ENCODE measurements around the gene KDM4B.
"Not testable (repeated sequence)": the region's sequence is repeated elsewhere in the genome, so short reads cannot be mapped to it uniquely, and the experiment has no call there.

Gene KDM4B

DNA sequence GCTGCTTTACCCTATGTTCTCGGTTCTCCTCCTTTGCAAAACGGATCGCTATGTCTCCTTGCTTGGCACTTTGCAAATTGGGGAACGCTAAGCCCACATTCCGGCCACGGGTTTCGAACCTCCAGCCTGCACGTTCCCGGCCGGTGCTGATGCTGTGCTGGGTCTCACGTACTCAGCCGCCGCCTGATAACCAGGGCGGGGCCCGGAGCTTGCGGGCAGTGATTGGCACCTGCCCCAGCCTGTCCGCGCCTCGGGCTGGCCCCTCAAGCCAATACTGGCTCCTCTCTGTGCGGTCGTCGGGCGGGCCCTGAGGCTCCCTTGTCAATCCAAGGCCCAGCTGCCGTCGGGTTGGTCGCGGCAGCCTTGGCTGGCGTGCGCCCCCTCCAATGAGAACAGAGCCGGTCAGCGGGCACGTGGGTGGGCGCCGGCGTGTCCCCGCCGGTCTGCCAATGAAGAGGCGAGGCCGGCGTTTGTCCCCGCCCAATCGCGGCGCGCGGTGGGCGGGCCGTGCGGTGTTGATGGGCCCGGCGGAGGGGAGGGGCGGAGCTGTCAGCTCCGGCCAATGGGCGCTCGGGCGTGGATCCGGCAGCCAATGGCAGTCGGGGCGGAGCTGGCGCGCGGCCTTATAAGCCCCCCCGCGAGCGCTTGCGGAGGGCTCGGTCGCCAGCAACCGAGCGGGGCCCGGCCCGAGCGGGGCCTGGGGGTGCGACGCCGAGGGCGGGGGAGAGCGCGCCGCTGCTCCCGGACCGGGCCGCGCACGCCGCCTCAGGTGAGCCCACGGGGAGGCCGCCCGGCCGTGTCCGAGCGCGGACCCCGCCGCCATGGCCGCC lies at the start of gene KDM4B:
TSS of gene KDM4B (plus strand) at position 652 of the 830 bp plus-strand sequence. CDS start 63,778 bp downstream, outside the sequence.
- peak; percentile 97 for DNase-seq

DNA sequence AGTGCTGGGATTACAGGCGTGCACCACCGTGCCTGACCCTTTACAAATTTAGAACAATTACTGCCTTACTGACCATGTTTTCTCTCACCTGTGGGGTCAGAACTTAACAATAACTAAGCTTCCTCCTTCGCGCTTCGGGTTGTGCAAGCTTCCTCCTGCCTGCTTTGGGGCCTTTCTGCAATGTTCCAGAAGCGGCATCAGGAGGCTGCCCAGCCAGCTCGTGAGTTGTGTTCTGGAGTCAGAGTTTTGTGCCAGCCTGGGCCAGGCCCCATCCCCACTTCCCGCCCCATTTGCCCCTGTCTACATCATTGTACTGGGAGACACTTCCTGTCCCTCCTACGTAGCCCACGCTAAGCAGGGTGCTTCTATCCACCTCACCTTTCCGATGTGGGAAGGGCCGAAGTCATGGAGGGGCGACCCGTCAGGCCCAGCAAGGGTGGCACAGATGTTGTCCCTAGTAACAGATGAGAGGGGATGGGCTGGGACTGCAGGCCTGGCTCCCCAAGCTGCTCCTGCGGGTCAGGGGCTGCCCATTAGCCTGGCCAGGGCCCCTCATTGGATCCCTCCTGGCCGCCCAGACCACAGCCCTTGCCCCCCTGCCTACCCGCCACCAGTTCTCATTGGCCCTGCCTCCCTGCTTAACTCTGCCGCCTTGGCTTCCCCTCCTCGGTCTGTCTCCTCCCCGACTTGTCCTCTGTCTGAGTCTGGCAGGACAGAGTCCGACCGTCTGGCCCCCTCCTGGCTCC lies 46.2 kb upstream of the KDM4B start:
- no peak for DNase-seq

DNA sequence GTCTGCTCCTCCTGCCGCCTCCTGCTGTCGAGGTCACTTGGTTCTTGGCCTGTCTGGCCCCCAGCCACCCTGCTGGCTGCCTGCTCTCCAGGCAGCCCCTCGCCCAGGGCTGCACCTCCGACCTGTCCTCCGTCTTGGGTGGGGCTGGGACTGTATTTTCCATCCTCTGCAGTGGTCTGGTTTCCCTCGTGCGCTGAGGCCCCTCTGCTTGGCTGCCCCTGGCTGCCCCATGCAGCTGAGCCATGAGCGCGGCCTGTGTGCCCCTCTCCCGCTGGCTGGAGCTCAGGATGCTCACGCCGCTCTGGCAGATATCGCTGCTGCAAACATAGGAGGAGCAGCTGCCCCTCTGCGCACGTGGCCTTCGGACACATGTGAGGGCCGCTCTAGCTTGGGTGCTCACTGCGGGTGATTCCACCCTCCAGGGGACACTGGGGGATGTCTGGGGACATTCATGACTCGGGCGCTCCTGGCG lies 45.6 kb upstream of the KDM4B start:
- no peak for DNase-seq

DNA sequence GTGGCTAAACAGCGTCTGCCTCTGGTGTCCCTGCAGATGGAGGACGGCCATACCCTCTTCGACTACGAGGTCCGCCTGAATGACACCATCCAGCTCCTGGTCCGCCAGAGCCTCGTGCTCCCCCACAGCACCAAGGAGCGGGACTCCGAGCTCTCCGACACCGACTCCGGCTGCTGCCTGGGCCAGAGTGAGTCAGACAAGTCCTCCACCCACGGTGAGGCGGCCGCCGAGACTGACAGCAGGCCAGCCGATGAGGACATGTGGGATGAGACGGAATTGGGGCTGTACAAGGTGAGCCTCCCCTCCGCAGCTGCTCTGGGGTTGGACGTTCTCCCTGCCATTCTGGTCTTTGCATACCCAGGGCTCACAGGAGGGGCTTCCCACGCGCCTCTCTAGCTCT lies 39.7 kb upstream of the KDM4B start:
- DNase-seq, result no peak

DNA sequence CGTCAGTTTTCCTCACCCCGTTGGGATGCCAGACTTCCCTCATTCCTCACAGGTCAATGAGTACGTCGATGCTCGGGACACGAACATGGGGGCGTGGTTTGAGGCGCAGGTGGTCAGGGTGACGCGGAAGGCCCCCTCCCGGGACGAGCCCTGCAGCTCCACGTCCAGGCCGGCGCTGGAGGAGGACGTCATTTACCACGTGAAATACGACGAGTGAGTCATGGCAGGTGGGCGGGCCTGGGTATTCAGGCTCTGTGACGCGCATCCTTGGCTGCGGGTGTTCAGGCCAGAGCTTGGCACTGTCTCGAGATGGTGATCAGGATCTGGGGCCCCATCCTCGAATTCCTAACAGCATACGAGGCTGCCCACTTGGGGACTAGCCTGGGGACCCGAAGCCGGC lies 38.2 kb upstream of the KDM4B start:
- DNase-seq, result no peak

DNA sequence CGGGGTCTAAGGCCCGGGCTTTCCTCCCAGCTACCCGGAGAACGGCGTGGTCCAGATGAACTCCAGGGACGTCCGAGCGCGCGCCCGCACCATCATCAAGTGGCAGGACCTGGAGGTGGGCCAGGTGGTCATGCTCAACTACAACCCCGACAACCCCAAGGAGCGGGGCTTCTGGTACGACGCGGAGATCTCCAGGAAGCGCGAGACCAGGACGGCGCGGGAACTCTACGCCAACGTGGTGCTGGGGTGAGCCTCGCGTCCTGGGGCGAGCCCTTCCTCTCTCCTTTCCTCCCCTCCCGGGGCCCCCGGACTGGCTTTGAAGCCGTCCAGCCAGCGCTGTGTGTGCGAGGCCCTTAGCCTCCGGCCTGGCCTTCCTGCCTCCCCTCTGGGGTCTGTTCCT lies 36.2 kb upstream of the KDM4B start:
- DNase-seq, result no peak

DNA sequence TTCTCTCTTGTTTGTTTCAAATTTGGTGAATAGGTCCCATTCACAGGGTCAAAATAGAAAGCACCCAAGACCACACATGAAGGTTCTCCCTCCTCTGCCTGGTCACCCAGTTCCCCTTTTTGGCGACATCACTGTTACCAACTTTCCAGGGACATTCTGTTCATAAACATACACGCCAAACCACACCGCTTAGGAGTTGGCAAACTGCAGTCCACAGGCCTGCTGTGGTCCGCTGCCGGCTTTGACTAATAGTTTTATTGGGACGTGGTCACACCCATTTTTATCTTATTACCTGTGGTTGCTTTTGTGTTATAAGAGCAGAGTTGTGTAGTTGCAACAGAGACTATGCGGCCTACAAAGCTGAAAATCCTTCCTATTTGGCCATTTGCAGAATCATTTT lies 35.4 kb upstream of the KDM4B start:
- no peak for DNase-seq

DNA sequence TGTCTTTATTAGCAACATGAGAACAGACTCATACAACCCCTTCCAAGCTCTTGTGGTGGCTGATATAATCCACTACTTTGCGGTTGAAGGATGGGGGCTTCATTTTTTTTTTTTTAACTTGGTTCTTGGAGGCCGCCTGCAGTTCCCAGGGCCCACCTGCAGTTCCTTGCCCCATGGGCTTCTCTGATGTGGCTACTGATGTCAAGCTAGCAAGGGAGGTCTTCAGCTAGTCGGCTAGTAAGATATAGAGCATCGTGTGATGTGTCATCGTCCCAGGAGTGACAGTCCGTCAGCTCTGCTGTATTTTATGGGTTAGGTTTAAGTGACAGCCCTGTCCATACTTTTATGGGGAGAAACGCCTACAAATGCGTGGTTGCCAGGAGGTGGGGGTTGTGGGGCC lies 33.5 kb upstream of the KDM4B start:
- DNase-seq, result no peak

DNA sequence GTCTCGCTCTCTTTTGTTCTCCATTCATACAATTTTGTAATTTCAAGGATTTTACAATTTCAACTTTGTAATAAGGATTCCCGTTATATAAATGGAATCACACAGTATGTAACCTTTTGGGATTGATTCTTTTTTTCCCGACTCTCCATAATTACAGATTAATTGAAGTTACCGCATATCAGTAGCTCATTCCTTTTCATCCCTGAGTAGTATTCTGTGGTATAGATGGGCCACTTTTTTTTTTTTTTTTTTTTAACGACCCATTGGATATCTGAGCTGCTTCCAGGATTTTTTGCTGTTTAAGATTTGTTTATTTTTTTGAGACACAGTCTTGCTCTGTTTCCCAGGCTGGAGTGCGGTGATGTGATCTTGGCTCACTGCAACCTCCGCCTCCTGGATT lies 31.9 kb upstream of the KDM4B start:
- DNase-seq, result no peak

DNA sequence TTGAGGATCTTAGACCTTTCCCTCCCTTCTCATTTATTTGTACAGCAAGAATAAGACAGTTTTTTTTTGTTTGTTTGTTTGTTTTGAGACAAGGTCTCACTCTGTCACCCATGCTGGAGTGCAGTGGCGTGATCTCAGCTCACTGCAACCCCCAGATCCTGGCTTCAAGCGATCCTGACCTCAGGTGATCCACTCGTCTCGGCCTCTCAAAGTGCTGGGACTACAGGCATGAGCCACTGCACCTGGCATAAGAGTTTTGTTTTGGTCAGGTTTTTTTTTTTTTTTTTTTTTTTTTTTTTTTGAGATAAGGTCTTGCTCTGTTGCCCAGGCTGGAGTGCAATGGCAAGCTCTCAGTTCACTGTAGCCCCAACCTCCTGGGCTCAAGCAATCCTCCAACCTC lies 30.5 kb upstream of the KDM4B start:
- not testable (repeated sequence) for DNase-seq

DNA sequence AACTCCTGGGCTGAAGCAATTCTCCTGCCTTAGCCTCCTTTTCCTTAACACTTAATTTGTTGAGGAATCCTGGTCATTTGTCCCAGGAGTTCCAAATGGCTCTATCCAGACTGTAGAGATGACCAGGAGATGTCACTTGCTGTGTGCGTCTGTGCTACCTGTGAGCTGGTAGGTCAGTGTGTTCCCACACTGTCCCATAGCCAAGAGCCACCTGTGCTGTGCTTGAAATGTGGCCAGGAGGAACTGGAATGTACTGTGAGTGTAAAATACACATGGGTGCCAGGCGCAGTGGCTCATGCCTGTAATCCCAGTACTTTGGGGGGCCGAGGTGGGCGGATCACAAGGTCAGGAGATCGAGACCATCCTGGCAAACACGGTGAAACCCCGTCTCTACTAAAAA lies 29.4 kb upstream of the KDM4B start:
- no peak for DNase-seq

DNA sequence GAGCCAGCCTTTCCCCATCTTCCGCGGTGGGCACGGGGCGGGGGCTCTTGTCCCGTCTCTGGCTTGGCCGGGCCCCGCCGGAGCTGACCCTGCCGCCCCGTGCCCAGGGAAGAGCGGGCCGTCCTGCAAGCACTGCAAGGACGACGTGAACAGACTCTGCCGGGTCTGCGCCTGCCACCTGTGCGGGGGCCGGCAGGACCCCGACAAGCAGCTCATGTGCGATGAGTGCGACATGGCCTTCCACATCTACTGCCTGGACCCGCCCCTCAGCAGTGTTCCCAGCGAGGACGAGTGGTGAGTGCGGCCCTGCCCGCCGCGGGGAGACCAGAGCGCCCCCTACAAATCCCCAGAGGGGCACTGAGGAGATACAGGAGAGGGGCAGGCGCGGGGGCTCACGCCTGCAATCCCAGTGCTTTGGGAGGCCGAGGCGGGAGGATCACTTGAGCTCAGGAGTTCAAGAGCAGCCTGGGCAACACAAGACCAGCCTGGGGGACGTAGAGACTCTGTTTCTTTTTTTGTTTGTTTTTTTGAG lies 27.2 kb upstream of the KDM4B start:
- not testable (repeated sequence) for DNase-seq

DNA sequence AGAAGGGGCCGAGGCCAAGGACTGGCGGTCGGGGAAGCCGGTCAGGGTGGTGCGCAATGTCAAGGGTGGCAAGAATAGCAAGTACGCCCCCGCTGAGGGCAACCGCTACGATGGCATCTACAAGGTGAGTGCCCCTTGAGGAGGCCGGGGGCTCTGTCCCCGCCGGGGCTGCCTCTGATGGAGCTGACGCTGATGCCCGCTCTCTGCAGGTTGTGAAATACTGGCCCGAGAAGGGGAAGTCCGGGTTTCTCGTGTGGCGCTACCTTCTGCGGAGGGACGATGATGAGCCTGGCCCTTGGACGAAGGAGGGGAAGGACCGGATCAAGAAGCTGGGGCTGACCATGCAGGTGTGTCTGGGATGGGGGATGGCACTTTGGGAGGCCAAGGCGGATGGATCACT lies 18.3 kb upstream of the KDM4B start:
- DNase-seq, result not testable (repeated sequence)

DNA sequence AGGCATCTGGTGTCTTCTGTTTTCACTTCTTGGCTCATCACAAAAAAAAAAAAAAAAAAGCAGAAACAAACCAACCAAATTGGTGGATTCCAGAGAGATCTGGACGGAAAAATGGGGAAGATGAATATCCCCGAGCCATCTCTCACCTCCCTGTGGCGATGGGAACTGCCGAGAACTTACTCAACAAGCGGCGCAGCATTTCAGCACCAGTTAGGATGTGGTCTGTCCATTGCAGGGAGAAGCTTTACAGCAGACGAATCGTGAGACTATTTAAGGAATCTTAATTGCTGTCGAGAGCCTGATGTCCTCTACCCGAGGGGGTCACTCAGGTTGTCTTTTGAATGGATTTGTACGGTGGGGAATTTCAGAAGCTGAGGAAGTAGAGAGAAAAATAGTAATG lies 17.3 kb upstream of the KDM4B start:
- no peak for DNase-seq

DNA sequence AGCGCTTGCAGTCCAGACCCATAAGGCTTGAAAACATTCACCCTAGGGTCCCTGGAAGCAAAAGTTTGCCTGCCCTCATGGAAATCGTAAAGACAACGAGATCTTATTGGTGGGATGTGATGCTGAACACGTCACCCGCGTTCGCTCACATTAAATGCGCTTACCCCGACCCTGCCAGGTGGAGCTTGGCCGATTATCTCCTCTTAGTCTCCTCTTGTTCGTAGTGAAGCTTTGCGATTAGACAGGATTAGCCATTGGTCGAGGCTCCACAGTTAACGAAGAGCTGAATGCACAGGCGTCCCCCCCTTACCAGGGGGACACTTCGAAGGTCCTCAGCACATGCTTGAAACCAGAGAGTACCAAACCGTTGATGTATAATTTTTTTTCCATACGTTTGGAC lies 16.0 kb upstream of the KDM4B start:
- no peak for DNase-seq

DNA sequence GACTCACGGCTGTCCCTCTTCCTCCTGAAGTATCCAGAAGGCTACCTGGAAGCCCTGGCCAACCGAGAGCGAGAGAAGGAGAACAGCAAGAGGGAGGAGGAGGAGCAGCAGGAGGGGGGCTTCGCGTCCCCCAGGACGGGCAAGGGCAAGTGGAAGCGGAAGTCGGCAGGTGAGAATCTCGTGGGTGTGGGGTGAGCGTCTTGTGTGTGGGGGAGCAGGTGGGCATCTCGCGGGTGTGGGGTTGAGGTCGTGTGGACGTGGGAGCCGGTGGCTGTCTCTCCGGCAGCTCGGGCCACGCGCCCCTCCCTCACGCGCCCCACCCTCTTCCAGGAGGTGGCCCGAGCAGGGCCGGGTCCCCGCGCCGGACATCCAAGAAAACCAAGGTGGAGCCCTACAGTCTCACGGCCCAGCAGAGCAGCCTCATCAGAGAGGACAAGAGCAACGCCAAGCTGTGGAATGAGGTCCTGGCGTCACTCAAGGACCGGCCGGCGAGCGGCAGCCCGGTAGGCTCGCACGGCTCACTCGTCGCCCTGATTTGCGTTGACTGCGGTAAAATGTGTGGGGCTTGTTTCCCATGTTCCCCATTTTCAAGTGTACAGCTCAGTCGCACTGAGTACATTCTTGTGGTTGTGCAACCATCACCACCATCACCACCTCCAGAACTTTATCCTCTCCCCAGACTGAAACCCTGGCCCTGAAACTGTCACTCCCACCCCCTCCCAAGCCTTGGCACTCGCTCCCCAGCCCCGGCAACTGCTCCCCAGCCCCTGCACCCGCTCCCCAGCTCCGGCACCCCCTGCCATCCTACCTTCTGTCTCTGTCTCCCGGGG lies 14.4 kb upstream of the KDM4B start:
- DNase-seq, result not testable (repeated sequence)

DNA sequence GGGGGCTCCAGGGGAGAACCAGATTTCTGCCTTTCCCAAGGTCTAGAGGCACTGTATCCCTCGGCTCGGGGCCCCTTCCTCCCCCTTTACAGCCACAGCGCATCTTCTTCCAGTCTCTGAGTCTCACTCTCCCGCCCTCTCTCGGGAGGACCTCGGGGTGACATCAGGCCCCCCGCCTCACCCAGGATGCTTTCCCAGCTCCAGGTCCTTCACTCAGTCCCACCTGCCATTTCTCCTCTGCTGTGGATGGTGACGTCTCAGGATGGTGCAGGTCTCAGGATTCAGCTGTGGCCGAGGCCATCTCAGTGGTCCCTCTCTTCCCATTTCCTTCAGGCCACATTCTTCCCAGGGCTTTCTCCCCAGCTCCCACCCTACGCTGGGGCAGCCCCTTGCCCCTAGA lies 13.6 kb upstream of the KDM4B start:
- no peak for DNase-seq

DNA sequence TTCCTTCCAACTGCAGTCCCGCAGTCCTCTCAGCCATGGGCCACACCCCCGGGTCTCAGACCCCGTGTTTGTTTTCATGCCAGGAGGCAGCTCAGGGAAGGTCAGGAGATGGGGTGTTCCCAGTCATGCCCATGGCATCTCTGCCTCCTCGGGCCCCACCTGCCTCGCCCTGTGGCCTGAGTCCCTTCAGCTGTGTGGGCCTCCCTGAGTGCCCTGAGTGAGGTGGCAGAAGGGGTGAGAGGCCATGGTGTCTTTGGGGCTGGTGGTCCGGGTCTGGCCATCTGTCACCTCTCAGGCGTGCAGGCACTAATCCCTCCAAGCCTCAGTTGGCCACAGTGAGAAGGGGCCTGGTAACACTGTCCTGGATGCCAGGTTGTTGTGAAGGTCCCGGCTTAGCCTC lies 10.9 kb upstream of the KDM4B start:
- no peak for DNase-seq

DNA sequence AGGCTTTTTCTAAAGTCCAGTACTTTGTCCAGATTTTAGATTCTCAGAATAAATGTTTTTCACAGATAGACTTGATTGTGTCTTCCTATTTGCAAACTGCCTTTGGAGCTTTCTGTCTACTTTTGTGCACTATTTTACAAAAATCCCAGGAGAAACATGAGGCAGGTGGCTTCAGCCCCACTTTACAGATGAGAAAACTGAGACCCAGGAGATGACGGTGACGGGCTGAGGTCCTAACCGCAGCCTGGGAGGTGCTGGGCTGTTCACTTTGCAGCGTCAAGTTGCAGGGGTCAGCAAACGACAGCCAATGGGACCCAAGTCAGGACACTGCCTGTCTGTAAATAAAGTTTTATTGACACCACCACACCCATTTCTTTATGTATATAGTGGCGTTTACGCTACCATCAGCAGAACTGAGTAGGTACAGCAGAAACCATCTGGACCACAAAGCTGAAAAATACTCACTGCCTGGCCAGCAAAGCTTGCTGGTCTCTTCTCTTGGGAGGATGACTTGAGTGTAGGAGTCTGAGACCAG lies 6.8 kb upstream of the KDM4B start:
- DNase-seq, result no peak

DNA sequence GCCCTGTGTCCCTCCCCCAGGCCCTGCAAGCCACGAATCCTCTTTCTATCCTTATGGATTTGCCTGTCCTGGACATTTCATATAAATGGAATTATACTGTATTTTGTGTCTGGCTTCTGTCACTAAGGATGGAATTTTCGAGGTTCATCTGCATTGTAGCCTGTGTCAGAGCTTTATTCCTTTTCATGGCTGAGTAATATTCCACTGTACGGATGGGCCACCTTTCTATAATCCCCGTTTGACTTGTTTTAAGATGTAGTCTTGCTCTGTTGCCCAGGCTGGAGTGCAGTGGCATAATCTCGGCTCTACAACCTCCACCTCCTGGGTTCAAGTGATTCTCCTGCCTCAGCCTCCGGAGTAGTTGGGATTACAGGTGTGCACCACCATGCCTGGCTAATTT lies 3.9 kb upstream of the KDM4B start:
- DNase-seq, result no peak

DNA sequence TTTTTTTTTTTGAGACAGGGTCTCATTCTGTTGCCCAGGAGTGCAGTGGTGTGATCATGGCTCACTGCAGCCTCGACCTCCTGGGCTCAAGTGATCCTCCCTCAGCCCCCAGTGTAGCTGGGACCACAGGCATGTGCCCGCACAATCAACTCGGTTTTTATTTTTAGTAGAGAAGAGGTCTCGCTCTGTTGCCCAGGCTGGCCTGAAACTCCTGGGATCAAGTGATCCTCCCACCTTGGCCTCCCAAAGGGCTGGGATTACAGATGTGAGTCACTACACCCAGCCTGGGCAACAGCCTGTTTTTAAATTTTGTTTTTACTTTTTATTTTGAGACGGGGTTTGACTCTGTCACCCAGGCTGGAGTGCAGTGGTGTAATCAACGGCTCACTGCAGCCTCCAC lies 2.3 kb upstream of the KDM4B start:
- DNase-seq, result no peak

DNA sequence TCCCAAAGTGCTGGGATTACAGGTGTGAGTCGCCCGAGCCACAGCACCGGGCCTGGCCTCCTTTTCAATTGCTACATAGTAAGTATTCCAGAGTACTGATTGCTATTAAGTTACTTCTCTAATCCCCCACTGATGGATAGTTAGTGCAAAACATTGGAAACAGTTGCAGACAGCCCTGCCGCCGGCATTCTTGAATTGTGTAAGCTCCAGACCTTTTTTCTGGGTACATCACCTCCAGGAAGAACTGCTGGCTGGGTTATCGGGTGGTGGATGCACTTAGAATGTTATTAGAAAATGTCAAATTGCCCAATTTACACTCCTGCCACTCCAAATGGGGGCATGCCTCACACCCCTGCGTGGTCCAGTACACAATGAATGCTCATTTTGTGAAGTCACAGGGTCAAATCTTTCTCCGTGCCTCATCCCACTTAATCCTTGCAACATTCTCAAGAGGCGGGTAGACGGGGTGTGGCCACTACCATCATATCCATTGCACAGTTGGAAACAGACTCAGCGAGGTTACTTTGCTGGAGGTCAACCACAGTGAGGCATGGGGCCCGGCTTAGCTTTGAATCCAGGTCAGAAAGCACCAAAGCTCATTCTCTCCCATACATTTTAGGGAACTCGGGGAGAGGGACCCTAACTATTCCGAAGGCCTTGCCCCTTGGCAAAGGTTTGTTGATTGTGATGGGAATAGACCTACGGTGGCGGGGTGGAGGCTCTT lies 1.0 kb upstream of the KDM4B start:
- no peak for DNase-seq
